Activated naive CD4-positive, alpha-beta T cell treated with anti-CD3 and anti-CD28 coated beads, Interleukin-2, amount 50 U/mL, for 72 hours (primary cell): Measurements from ENCODE around the gene IL23R. TPM values are rescaled to one million over a fixed set of nuclear protein-coding genes. Genes with fewer than 3 reads are reported as not detected.

Experiments used
- ATAC-seq, 2 donors: fragments of 150-1000 bp; cut with Tn5 transposase; 2 replicates each; pipeline ENCODE4 v1.10.0; 2021; ENCODE audit warnings: mild to moderate bottlenecking in 2 of 2, moderate library complexity in 2 of 2
- DNase-seq, 2 donors: peaks; one replicate each; pipeline ENCODE4 v3.0.0; 2021 to 2022; ENCODE audit warnings: low spot score in 2 of 2
- H3K27ac Mint-ChIP-seq, 2 donors: one replicate each; pipeline ENCODE4 v1.8.0; 2022; ENCODE audit warnings: mild to moderate bottlenecking in 2 of 2, mixed read lengths in 2 of 2
- H3K36me3 Mint-ChIP-seq, 2 donors: one replicate each; pipeline ENCODE4 v1.8.0; 2022; ENCODE audit warnings: mixed read lengths in 2 of 2
- H3K9me3 Mint-ChIP-seq, 2 donors: one replicate each; pipeline ENCODE4 v1.8.0; 2022; ENCODE audit warnings: mixed read lengths in 2 of 2
- total RNA-seq, 2 donors: library from RNA; stranded (reverse); gene quantifications; one replicate each; pipeline ENCODE4 v1.2.3, GENCODE V29; 2022

IL23R gene
- total RNA-seq, 2 donors from 2014 or later = 0.87 to 15.6 TPM

DNA sequence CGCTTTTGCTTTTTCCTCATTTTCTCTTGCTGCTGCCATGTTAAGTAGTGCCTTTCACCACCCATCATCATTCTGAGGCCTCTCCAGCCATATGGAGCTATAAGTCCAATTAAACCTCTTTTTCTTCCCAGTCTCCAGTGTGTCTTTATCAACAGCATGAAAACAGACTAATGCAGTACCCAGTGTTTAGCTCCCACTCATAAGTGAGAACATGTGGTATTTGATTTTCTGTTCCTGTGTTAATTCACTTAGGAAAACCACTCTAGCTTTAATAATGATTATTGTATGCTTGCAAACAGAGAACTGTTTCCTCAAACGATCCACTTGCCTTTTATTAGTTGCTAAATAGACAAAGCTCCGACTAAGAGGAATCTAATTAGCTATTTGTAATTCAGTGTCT, 43.3 kb downstream of the IL23R start:
- ATAC-seq (no peak), DNase-seq (no peak)
- H3K9me3 Mint-ChIP-seq = no peaks in the 10 kb centered on the region
- H3K27ac Mint-ChIP-seq = no peak overlapping the region
- peaks cover 0 to 40% of the 10 kb centered on the region in 2 donors for H3K36me3 Mint-ChIP-seq

DNA sequence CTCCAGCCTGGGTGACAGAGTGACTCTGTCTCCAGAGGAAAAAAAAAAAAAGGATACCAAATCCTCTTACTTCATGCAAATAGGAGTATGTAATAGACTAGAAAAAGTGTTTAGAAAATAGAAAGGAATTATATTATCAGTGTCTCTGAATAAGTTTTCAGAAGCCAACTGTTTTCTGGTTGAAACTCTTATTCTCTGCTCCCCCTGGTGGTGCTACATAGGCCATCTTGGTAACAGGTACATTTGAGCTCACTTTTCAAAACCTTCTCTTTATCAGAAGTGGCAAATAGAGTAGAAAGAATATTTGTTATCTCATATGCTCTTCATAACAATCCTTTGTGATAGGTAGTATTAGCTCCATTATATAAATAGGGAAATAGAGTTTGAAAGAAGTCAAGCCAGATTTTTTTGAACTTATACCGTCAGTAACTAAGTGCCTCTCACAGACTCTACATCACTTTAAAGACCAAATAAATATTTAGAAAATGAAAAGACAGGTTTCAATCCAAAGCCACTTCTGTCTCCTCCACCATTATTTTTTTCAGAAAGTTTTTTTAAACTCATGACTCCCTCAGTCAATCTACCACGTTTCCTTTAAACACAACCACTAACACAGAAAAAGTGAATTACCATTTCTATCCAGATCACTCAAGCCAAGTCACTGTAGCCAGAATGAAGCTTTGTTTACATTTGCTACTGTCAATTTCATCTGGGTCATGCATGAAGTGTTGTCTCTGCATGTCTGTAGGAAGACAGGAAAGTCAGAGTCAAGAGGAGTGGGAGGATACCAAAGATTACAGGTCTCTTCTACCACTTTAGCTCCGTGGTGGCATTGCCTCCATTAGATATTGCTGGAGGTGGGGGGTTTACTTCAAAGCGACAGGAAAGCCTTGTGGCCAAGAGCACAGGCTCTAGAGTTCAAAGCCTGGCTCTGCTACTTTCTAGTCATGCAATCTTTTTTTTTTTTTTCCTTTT, 45.6 kb downstream of the IL23R start:
- peaks cover 6 to 11% of the 10 kb centered on the region in 2 donors for H3K9me3 Mint-ChIP-seq
- peaks cover 0 to 43% of the 10 kb centered on the region in 2 donors for H3K36me3 Mint-ChIP-seq

GRCh38 chr1:67213164-67213563, 46.9 kb downstream of the IL23R start:
- peak in 1 of 2 donors; percentile 37 for ATAC-seq
- Mint-ChIP-seq H3K36me3 (peaks cover 0 to 31% of the 10 kb centered on the region in 2 donors), H3K9me3 (peaks cover 6 to 11% of the 10 kb centered on the region in 2 donors), H3K27ac (peak overlapping the region in 1 of 2 donors; percentile 80)
- DNase-seq = no peak

More for the DNA sequence above, 45.6 kb downstream of the IL23R start:
- DNase-seq (peak in 1 of 2 donors; percentile 46), ATAC-seq (peak; percentile 58 to 87)
- peak overlapping the region; percentile 19 to 80 for H3K27ac Mint-ChIP-seq

DNA sequence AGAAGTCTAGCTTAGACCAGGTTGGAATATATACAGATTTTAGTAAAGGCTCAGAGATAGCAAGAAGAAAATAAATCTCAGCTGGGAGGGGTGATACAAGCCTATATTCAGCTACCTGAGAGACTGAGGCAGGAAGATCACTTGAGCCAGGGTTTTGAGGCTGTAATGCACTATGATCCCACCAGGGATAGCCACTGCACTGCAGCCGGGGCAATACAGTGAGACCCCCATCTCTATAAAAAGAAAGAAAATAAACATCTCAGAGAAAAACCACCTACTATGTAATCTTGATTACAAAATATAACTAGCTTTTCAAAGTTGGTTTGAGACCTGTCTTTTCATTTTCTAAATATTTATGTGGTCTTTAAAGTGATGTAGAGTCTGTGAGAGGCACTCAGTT, 47.7 kb downstream of the IL23R start:
- no peak for ATAC-seq
- DNase-seq = no peak
- H3K36me3 Mint-ChIP-seq = peaks cover 0 to 24% of the 10 kb centered on the region in 2 donors
- peak overlapping the region in 1 of 2 donors; percentile 51 for H3K27ac Mint-ChIP-seq
- peaks cover 6 to 11% of the 10 kb centered on the region in 2 donors for H3K9me3 Mint-ChIP-seq

DNA sequence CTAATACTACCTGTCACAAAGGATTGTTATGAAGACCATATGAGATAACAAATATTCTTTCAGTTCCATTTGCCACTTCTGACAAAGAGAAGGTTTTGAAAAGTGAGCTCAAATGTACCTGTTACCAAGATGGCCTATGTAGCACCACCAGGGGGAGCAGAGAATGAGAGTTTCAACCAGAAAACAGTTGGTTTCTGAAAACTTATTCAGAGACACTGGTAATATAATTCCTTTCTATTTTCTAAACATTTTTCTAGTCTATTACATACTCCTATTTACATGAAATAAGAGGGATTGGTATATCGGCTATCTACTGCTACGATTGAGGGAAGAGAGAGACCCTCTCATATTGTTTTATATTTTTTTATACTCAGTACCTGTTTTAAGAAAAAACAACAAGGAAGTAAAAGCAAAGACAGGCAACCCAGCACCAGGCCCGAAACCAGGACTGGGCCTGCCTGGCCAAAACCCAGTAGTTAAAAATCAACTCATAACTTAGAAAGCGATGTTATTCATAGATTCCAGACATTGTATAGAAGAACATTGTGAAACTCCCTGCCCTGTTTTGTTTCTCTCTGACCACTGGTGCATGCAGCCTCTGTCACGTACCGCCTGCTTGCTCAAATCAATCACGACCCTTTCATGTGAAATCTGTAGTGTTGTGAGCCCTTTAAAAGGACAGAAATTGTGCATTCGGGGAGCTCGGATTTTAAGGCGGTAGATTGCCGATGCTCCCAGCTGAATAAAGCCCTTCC, 48.3 kb downstream of the IL23R start:
- Mint-ChIP-seq H3K27ac (peak overlapping the region; percentile 9 to 68), H3K9me3 (peaks cover 6 to 11% of the 10 kb centered on the region in 2 donors), H3K36me3 (peaks cover 0 to 17% of the 10 kb centered on the region in 2 donors)
- DNase-seq (peak in 1 of 2 donors; percentile 60), ATAC-seq (peak; percentile 34 to 44)

DNA sequence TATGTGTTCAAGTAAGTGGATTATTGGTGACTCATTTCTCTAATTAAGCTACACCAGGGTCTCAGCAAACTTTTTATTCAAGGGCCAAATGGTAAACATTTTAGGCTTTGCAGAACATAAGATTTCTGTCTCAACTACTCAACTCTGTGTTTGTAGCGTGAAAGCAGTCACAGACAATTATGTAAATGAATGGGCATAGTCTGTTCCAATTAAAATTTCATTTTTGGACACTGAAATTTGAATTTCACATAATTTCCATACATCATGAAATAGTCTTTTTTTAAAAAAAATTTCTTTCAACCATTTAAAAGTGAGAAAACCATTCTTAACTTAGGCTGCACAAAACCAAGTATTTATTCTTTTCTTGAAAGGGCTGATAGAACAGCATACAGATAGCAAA, 50.1 kb downstream of the IL23R start:
- Mint-ChIP-seq H3K9me3 (peaks cover 6 to 11% of the 10 kb centered on the region in 2 donors), H3K27ac (no peak overlapping the region), H3K36me3 (peaks cover 0 to 14% of the 10 kb centered on the region in 2 donors)
- ATAC-seq = no peak
- no peak for DNase-seq

- peak overlapping the region in 1 of 2 donors; percentile 52 for H3K27ac Mint-ChIP-seq
- DNase-seq (no peak), ATAC-seq (no peak)
- H3K9me3 Mint-ChIP-seq = peaks cover 6 to 11% of the 10 kb centered on the region in 2 donors
- peaks cover 0 to 14% of the 10 kb centered on the region in 2 donors for H3K36me3 Mint-ChIP-seq
Observed at GRCh38 chr1:67217417-67217816, 51.2 kb downstream of the IL23R start.

DNA sequence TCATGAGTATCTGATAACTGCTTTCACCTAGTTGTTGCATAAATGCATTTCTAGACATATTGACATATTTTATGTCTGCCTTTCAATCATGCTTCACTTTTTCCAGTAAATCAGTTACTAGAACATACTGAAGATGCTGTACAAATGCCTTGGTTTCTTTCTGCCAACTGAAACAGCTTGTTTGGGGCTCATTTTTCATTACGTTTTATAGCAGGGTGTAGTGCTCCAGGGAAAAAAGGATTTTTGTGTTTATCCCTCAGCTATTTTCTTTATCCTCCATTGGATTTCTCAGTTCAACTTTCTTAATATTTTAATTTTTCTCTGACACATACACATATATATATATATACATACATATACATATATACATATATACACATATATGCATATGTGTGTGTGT, 51.7 kb downstream of the IL23R start:
- DNase-seq = no peak
- Mint-ChIP-seq H3K27ac (no peak overlapping the region), H3K36me3 (peaks cover 0 to 14% of the 10 kb centered on the region in 2 donors), H3K9me3 (peaks cover 6 to 11% of the 10 kb centered on the region in 2 donors)
- ATAC-seq = no peak

DNA sequence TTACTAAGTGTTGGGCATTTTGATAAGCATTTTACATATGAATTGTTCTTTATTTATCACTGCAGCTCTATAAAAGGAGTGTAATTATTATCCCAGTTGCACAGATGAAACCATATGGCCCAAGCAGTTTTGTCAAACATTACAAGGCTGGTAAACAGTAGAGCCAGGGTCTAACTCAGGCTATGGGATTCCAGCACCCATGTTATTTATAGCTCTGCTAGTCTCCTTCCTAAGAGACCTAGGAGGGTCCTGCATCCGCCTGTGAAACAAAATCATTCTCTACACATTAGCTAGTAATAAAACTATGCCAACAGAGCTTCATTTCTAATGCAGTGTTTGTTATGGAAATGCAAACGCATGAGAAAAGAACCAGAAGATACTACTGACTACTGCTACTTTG, 58.6 kb downstream of the IL23R start:
- DNase-seq = no peak
- Mint-ChIP-seq H3K9me3 (peaks cover 0 to 12% of the 10 kb centered on the region in 2 donors), H3K27ac (no peak overlapping the region), H3K36me3 (peaks cover 0 to 35% of the 10 kb centered on the region in 2 donors)
- no peak for ATAC-seq

DNA sequence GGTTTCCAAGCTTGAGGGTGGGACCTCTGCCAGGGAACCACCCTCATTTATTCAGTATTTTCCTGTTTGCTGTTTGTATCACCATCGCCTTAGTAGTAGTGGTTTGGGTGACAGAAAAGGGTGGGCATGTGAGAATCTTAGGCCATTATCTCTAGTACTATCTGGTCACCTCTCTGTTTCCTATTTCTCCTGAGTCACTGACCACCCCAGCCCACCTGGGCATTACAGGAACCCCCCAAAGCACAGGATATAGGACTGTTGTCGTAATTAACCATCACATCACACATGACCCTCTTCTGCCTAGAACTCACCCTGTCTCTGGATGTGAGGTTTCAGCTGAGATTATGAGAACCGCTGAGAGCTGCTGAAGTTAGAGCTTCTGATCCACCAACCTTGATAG, 60.4 kb downstream of the IL23R start:
- DNase-seq (no peak), ATAC-seq (no peak)
- H3K36me3 Mint-ChIP-seq = peaks cover 0 to 46% of the 10 kb centered on the region in 2 donors
- H3K9me3 Mint-ChIP-seq = peaks cover 0 to 16% of the 10 kb centered on the region in 2 donors
- H3K27ac Mint-ChIP-seq = peak overlapping the region in 1 of 2 donors; percentile 52

DNA sequence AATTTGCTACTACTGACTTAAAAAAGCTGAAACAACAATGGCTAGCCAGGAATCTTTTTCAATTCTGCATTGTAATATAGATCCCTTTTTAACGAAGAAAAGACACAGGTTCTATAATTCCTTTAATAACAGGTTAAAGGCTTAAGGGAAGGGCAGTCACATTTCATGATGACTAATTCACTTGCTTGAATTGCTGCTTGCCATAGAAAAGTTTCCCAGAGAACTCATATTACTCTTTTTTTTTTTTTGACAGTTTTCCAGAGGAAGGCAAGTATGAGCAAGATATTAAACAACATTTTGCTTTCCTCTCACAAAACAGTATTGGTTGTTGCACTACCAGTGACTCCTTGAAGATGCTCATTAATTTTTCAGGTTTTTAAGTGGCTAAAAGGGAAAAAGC, 60.9 kb downstream of the IL23R start:
- peaks cover 0 to 46% of the 10 kb centered on the region in 2 donors for H3K36me3 Mint-ChIP-seq
- H3K9me3 Mint-ChIP-seq = peaks cover 0 to 16% of the 10 kb centered on the region in 2 donors
- ATAC-seq (no peak), DNase-seq (no peak)
- no peak overlapping the region for H3K27ac Mint-ChIP-seq

- DNase-seq = no peak
- peaks cover 0 to 46% of the 10 kb centered on the region in 2 donors for H3K36me3 Mint-ChIP-seq
- H3K9me3 Mint-ChIP-seq = peaks cover 0 to 16% of the 10 kb centered on the region in 2 donors
- no peak for ATAC-seq
- no peak overlapping the region for H3K27ac Mint-ChIP-seq
Observed at GRCh38 chr1:67228791-67229190, 62.5 kb downstream of the IL23R start.

GRCh38 chr1:67230539-67230938, 64.3 kb downstream of the IL23R start:
- H3K27ac Mint-ChIP-seq = no peak overlapping the region
- H3K9me3 Mint-ChIP-seq = peaks cover 0 to 16% of the 10 kb centered on the region in 2 donors
- H3K36me3 Mint-ChIP-seq = peaks cover 0 to 45% of the 10 kb centered on the region in 2 donors
- DNase-seq (no peak), ATAC-seq (no peak)

- no peak for DNase-seq
- ATAC-seq = no peak
- Mint-ChIP-seq H3K9me3 (peaks cover 3 to 19% of the 10 kb centered on the region in 2 donors), H3K36me3 (peaks cover 7 to 57% of the 10 kb centered on the region in 2 donors), H3K27ac (no peak overlapping the region)
Observed at GRCh38 chr1:67236277-67236676, 70.0 kb downstream of the IL23R start.

GRCh38 chr1:67239738-67240137, 73.5 kb downstream of the IL23R start:
- peak; percentile 40 to 52 for ATAC-seq
- Mint-ChIP-seq H3K27ac (no peak overlapping the region), H3K36me3 (peaks cover 7 to 86% of the 10 kb centered on the region in 2 donors), H3K9me3 (peaks cover 3 to 32% of the 10 kb centered on the region in 2 donors)
- no peak for DNase-seq

DNA sequence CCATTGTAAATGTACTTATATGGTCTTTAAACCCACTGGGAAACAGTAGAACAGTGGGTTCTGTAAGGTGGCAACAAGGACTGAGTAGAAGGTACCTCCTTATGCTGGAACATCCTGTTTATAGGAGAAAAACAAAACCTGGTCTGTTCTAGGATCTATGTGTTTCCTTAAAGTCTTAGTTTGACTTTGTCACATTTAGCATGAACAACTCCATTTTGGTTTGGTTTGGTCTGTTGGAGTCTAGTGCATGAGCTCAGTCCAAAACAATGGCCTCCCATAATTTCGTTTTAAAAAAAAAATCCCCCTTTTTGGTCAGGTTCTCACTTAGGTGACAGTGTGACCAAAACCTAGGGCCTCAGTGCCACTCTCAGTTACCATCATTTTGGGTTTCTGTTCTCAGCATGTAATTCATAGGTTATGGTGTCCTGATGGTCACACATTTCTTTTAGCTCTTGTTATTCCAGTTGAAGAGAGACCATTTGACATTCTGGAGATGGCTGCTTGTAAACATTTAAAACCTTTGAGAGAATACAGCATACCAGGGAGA, 75.0 kb downstream of the IL23R start:
- DNase-seq (no peak), ATAC-seq (peak in 1 of 2 donors; percentile 14)
- H3K27ac Mint-ChIP-seq = peak overlapping the region; percentile 33 to 81
- H3K9me3 Mint-ChIP-seq = peaks cover 3 to 36% of the 10 kb centered on the region in 2 donors
- peaks cover 7 to 88% of the 10 kb centered on the region in 2 donors for H3K36me3 Mint-ChIP-seq
